OCI-LY7 (cell line): Measurements from ENCODE around the gene QSOX1.

Experiments used
- CTCF ChIP-seq: fragments of 200-600 bp; sonication (generic); conservative IDR thresholded peaks from 2 replicates; pipeline ENCODE4 v1.5.1; 2014; ENCODE audit warnings: mild to moderate bottlenecking, antibody characterized with exemption, low read length, moderate library complexity, mixed read lengths
- EZH2phosphoT487 ChIP-seq: fragments of 200-600 bp; sonication (generic); IDR thresholded peaks from 2 replicates; pipeline ENCODE4 v1.6.1; 2018; ENCODE audit warnings: low read depth, borderline replicate concordance, mild to moderate bottlenecking, mixed run types, antibody characterized with exemption, low read length, moderate library complexity, mixed read lengths

- TF ChIP-seq CTCF (no peak), EZH2phosphoT487 (no peak)
Observed at GRCh38 chr1:180117764-180118116, 36.9 kb upstream of the QSOX1 start.
